Fibroblast of skin of left quadriceps (primary cell): Measurements from ENCODE around the gene TIMP3.

Experiments used
- DNase-seq, 2 experiments: peaks; one replicate each; pipeline ENCODE4 v3.0.0-alpha.2; 2013; ENCODE audit warnings: low read depth in 2 of 2

TIMP3 gene

GRCh38 chr22:32808038-32808445 is 6.5 kb downstream of the TIMP3 start:
- no peak for DNase-seq

- DNase-seq: no peak
Measured at GRCh38 chr22:32809786-32810554, 8.5 kb downstream of the TIMP3 start.

GRCh38 chr22:32810555-32811133 is 9.1 kb downstream of the TIMP3 start:
- DNase-seq: no peak

GRCh38 chr22:32811788-32812545 is 10.5 kb downstream of the TIMP3 start:
- DNase-seq: no peak

GRCh38 chr22:32814285-32814860 is 12.9 kb downstream of the TIMP3 start:
- no peak for DNase-seq

GRCh38 chr22:32815059-32815458 is 13.6 kb downstream of the TIMP3 start:
- DNase-seq: no peak

- DNase-seq: no peak
Measured at GRCh38 chr22:32815943-32816342, 14.4 kb downstream of the TIMP3 start.

- DNase-seq: no peak
Measured at GRCh38 chr22:32817137-32817730, 15.7 kb downstream of the TIMP3 start.

GRCh38 chr22:32818446-32819115 is 17.1 kb downstream of the TIMP3 start:
- DNase-seq: no peak

- DNase-seq: no peak
Measured at GRCh38 chr22:32819120-32819519, 17.6 kb downstream of the TIMP3 start.

- no peak for DNase-seq
Measured at GRCh38 chr22:32820131-32821119, 18.9 kb downstream of the TIMP3 start.

- DNase-seq: no peak
Measured at GRCh38 chr22:32822179-32822877, 20.8 kb downstream of the TIMP3 start.

GRCh38 chr22:32823024-32823730 is 21.7 kb downstream of the TIMP3 start:
- DNase-seq: no peak

- no peak for DNase-seq
Measured at GRCh38 chr22:32824531-32825312, 23.2 kb downstream of the TIMP3 start.

GRCh38 chr22:32826537-32826936 is 25.0 kb downstream of the TIMP3 start:
- DNase-seq: no peak

- DNase-seq: no peak
Measured at GRCh38 chr22:32827049-32827602, 25.6 kb downstream of the TIMP3 start.

- DNase-seq: no peak
Measured at GRCh38 chr22:32828150-32828549, 26.6 kb downstream of the TIMP3 start.

GRCh38 chr22:32828561-32828960 is 27.1 kb downstream of the TIMP3 start:
- DNase-seq: no peak
